Naive thymus-derived CD4-positive, alpha-beta T cell (primary cell): ENCODE data around the gene IFITM5. TPM values are rescaled to one million over a fixed set of nuclear protein-coding genes. Genes with fewer than 3 reads are reported as not detected.

Source experiments
- ATAC-seq: fragments of 150-1000 bp; cut with Tn5 transposase; 2 replicates; pipeline ENCODE4 v1.10.0; 2021; ENCODE audit warnings: mild to moderate bottlenecking, moderate library complexity
- CTCF ChIA-PET: fragments of 350-600 bp; sonication (Branson Sonifier 250); formaldehyde crosslinking; loops from one replicate; lab custom pipeline; 2021; ENCODE audit warnings: antibody characterized with exemption; lab: Charles Lee
- POLR2A ChIA-PET: fragments of 350-600 bp; sonication (Branson Sonifier 250); formaldehyde crosslinking; loops from one replicate; lab custom pipeline; 2021; ENCODE audit warnings: antibody characterized with exemption, inconsistent platforms; lab: Charles Lee
- DNase-seq, 9 donors: peaks; one replicate each; pipeline versions ENCODE4 v3.0.0 to v3.0.0-alpha.2; 2020 to 2022; ENCODE audit warnings: mixed read lengths in 1 of 9
- H3K27ac ChIP-seq: one replicate; pipeline ENCODE4 v1.7.0; 2013; ENCODE audit warnings: mild to moderate bottlenecking, low read depth, low read length, moderate library complexity
- H3K27me3 ChIP-seq, 2 donors: one replicate each; pipeline ENCODE4 v1.7.0; 2013; ENCODE audit warnings: low read length in 2 of 2, mild to moderate bottlenecking in 2 of 2, moderate library complexity in 2 of 2; ENCODE audit not compliant: control insufficient read depth in 2 of 2, insufficient read depth in 2 of 2
- H3K36me3 ChIP-seq, 3 experiments: 1 replicate in 2 of 3; 2 replicates in 1 of 3; pipeline ENCODE4 v1.7.0; 2013; ENCODE audit warnings: low read length in 3 of 3, mild to moderate bottlenecking in 3 of 3, moderate library complexity in 1 of 3; ENCODE audit not compliant: insufficient read depth in 3 of 3, control insufficient read depth in 2 of 3
- H3K4me1 ChIP-seq, 2 donors: one replicate each; pipeline ENCODE4 v1.7.0; 2013; ENCODE audit warnings: low read length in 2 of 2, mild to moderate bottlenecking in 2 of 2, moderate library complexity in 1 of 2; ENCODE audit not compliant: control insufficient read depth in 2 of 2, insufficient read depth in 2 of 2
- H3K4me3 ChIP-seq: 2 replicates; pipeline ENCODE4 v1.7.0; 2013; ENCODE audit warnings: mild to moderate bottlenecking, low read length
- H3K9me3 ChIP-seq, 3 experiments: 1 replicate in 2 of 3; 2 replicates in 1 of 3; pipeline ENCODE4 v1.7.0; 2013; ENCODE audit warnings: low read length in 3 of 3; ENCODE audit not compliant: control insufficient read depth in 2 of 3
- H3K27ac Mint-ChIP-seq, 9 donors: one replicate each; pipeline ENCODE4 v1.8.0; 2020 to 2022; ENCODE audit warnings: mixed read lengths in 9 of 9, mild to moderate bottlenecking in 8 of 9, moderate library complexity in 5 of 9, inconsistent platforms in 2 of 9
- H3K27me3 Mint-ChIP-seq, 5 donors: one replicate each; pipeline ENCODE4 v1.8.0; 2021 to 2022; ENCODE audit warnings: mixed read lengths in 5 of 5, mild to moderate bottlenecking in 1 of 5
- H3K36me3 Mint-ChIP-seq, 5 donors: one replicate each; pipeline ENCODE4 v1.8.0; 2020 to 2022; ENCODE audit warnings: mixed read lengths in 5 of 5, mild to moderate bottlenecking in 3 of 5, inconsistent platforms in 1 of 5
- H3K4me1 Mint-ChIP-seq, 7 donors: one replicate each; pipeline ENCODE4 v1.8.0; 2020 to 2022; ENCODE audit warnings: mixed read lengths in 7 of 7, mild to moderate bottlenecking in 3 of 7, inconsistent platforms in 1 of 7
- H3K4me3 Mint-ChIP-seq, 10 donors: one replicate each; pipeline ENCODE4 v1.8.0; 2020 to 2022; ENCODE audit warnings: mild to moderate bottlenecking in 10 of 10, mixed read lengths in 10 of 10, moderate library complexity in 6 of 10, inconsistent platforms in 2 of 10
- H3K9me3 Mint-ChIP-seq, 11 donors: one replicate each; pipeline ENCODE4 v1.8.0; 2020 to 2022; ENCODE audit warnings: mixed read lengths in 11 of 11, mild to moderate bottlenecking in 4 of 11, inconsistent platforms in 1 of 11, moderate library complexity in 1 of 11
- intact Hi-C, 2 donors: fragments of 100-400 bp; cut with micrococcal nuclease; formaldehyde crosslinking; loops; one replicate each; pipeline ENCODE4 v1.15.1; 2023
- polyA plus RNA-seq, 2 donors: library from polyadenylated mRNA; unstranded; fragments of 300-500 nt; fragmentation: Illumina TruSeq; gene quantifications; one replicate each; pipeline ENCODE4 v1.2.3, GENCODE V29; 2021
- total RNA-seq, 6 experiments: library from RNA in 5 of 6; stranded (reverse) in 5 of 6; gene quantifications; 1 replicate in 5 of 6; 2 replicates in 1 of 6; pipeline ENCODE4 v1.2.3 and lab custom pipeline; 2021 to 2026

IFITM5 gene
- total and polyA plus RNA-seq, 7 experiments from 2014 or later, result not detected

DNA sequence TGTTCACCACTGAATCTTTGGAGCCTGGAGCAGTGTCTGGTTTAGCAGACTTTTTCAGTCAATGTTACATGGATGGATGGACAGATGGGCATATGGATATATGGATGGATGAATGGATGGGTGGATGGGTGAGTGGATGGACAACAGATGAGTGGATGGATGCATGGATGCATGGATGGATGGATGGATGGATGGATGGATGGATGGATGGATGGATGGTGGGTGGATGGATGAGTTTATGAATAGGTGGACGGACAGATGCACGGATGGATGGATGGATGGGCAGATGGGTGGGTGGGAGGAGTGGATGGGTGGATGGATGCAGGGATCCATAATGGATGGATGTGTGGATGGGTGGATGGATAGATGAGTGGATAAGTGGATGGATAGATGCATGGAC lies 43.5 kb downstream of the IFITM5 start:
- Histone ChIP-seq H3K36me3 (peaks cover 0 to 27% (median 5%) of the 10 kb centered on the region in 3 experiments), H3K27me3 (no peaks in the 10 kb centered on the region), H3K4me1 (peaks cover 0 to 3% of the 10 kb centered on the region in 2 donors), H3K4me3 (no peak overlapping the region), H3K9me3 (no peaks in the 10 kb centered on the region), H3K27ac (no peak overlapping the region)
- H3K27me3 Mint-ChIP-seq, result peaks cover 0 to 8% (median 0%) of the 10 kb centered on the region in 5 donors
- H3K36me3 Mint-ChIP-seq, result peaks cover 5 to 16% (median 6%) of the 10 kb centered on the region in 5 donors
- H3K27ac Mint-ChIP-seq, result peak overlapping the region in 2 of 9 donors; percentile 38 to 56
- no peaks in the 10 kb centered on the region for H3K9me3 Mint-ChIP-seq
- ChIA-PET CTCF (interaction anchor here (0.5 to 1.1 kb wide), 2 partner anchors 28 to 104 kb away, joined by 3 read pairs; no protein-coding TSS in a partner anchor), POLR2A (interaction anchor here (0.7 to 3.7 kb wide), 2 partner anchors 26 to 105 kb away, joined by 4 to 18 read pairs; no protein-coding TSS in a partner anchor)
- intact Hi-C loops, result no loop called here
- H3K4me1 Mint-ChIP-seq, result peaks cover 4 to 14% (median 9%) of the 10 kb centered on the region in 7 donors
- DNase-seq (no peak), ATAC-seq (no peak)
- H3K4me3 Mint-ChIP-seq, result no peak overlapping the region

DNA sequence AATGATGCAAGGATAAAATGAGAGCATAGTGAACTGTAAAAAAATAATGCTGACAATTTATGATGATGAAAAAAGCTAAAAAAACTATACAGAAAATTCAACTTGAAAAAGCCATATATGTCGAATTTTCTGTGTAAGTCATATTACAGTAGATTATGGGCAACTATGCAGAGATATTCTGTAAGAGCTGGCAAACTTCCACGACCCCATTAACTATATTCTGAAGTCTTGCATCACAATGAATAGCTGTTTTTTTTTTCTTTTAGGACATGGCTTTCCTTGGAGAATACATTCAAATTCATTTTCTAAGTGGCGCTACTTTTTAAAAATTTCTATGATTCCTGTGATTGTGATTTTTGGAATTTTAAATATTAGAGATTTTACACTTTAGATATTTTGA lies 44.1 kb downstream of the IFITM5 start:
- Mint-ChIP-seq H3K27me3 (peaks cover 0 to 6% (median 0%) of the 10 kb centered on the region in 5 donors), H3K4me1 (peaks cover 9 to 17% (median 12%) of the 10 kb centered on the region in 7 donors), H3K4me3 (no peak overlapping the region), H3K36me3 (peaks cover 5 to 16% (median 6%) of the 10 kb centered on the region in 5 donors), H3K27ac (peak overlapping the region in 1 of 9 donors; percentile 38), H3K9me3 (no peaks in the 10 kb centered on the region)
- Histone ChIP-seq H3K4me3 (no peak overlapping the region), H3K4me1 (peaks cover 0 to 3% of the 10 kb centered on the region in 2 donors), H3K36me3 (peaks cover 0 to 27% (median 5%) of the 10 kb centered on the region in 3 experiments), H3K27me3 (no peaks in the 10 kb centered on the region), H3K9me3 (no peaks in the 10 kb centered on the region), H3K27ac (no peak overlapping the region)
- ChIA-PET POLR2A (interaction anchor here (3.7 kb wide), 1 partner anchor 27 kb away, joined by 18 read pairs; no protein-coding TSS in a partner anchor), CTCF (interaction anchor here (0.5 to 1.1 kb wide), 3 partner anchors 27 to 210 kb away, joined by 3 read pairs; no protein-coding TSS in a partner anchor)
- DNase-seq, result no peak
- ATAC-seq, result no peak
- intact Hi-C loops, result no loop called here

- H3K4me1 Mint-ChIP-seq, result peaks cover 9 to 18% (median 13%) of the 10 kb centered on the region in 7 donors
- H3K36me3 Mint-ChIP-seq, result peaks cover 5 to 22% (median 8%) of the 10 kb centered on the region in 5 donors
- H3K27ac Mint-ChIP-seq, result peak overlapping the region in 3 of 9 donors; percentile 24 to 45 (median 30)
- H3K4me3 ChIP-seq, result no peak overlapping the region
- intact Hi-C loops, result loop anchor here in 1 of 2 donors (5.0 kb wide), 2 partner anchors 33 to 103 kb away; partner anchors contain the start of gene PGGHG
- ATAC-seq (no peak), DNase-seq (no peak)
- H3K9me3 ChIP-seq, result no peaks in the 10 kb centered on the region
- no peak overlapping the region for H3K4me3 Mint-ChIP-seq
- ChIA-PET POLR2A (interaction anchor here (0.6 to 3.7 kb wide), 3 partner anchors 16 to 51 kb away, joined by 3 to 18 read pairs (median 5); no protein-coding TSS in a partner anchor), CTCF (interaction anchor here (1.0 to 4.1 kb wide), 3 partner anchors 12 to 52 kb away, joined by 3 to 49 read pairs (median 5); partner anchors contain the start of gene IFITM2)
- H3K36me3 ChIP-seq, result peaks cover 4 to 38% (median 6%) of the 10 kb centered on the region in 3 experiments
- no peaks in the 10 kb centered on the region for H3K27me3 ChIP-seq
- H3K27ac ChIP-seq, result no peak overlapping the region
- H3K27me3 Mint-ChIP-seq, result peaks cover 0 to 3% (median 0%) of the 10 kb centered on the region in 5 donors
- H3K4me1 ChIP-seq, result peaks cover 0 to 3% of the 10 kb centered on the region in 2 donors
- no peaks in the 10 kb centered on the region for H3K9me3 Mint-ChIP-seq
These were observed 45.4 kb downstream of the IFITM5 start for GRCh38 chr11:253886-254270.

DNA sequence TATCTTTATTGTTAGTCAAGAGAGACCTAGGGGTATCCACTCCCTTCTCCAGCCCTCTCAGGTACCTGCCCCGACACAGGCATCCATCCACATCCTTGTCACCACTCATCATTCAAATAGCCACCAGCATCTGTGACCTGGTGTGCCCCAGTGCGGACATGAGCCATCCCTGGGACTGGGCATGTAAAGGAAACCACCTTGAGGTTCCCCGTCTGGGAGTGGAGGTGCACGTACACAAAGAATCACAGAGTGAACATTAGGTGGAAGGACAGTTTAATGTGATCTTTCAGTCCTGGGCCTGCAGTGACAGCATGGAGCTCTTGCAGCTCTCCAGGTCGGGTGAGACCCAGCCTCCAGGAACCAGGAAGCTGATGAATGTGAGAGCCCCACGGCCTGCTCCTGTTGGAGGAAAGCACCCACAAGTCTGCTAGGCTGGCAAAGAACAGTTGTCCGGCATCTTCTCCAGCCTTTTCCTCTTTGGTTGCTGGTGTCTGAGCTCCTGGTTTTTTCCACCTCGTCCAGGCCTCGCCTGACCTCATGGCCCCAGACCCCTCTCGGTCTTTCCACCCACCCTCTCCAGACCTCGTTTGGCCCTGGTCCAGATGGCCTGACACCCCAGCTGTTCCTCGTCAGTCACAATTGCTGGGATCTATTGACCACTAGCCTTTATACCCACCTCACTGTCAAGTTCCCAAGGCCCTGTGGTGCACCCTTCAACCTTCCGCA lies 46.0 kb downstream of the IFITM5 start:
- ChIA-PET POLR2A (interaction anchor here (0.6 to 4.3 kb wide), 6 partner anchors 14 to 52 kb away, joined by 3 to 40 read pairs (median 20); partner anchors contain the start of genes PSMD13 and SIRT3), CTCF (interaction anchor here (1.0 to 4.1 kb wide), 6 partner anchors 12 to 101 kb away, joined by 3 to 49 read pairs (median 4); partner anchors contain the start of gene IFITM2)
- peaks cover 9 to 18% (median 13%) of the 10 kb centered on the region in 7 donors for H3K4me1 Mint-ChIP-seq
- peaks cover 0 to 3% (median 0%) of the 10 kb centered on the region in 5 donors for H3K27me3 Mint-ChIP-seq
- Histone ChIP-seq H3K9me3 (no peaks in the 10 kb centered on the region), H3K36me3 (peaks cover 9 to 43% (median 11%) of the 10 kb centered on the region in 3 experiments), H3K27me3 (no peaks in the 10 kb centered on the region), H3K4me1 (peaks cover 0 to 3% of the 10 kb centered on the region in 2 donors), H3K27ac (no peak overlapping the region), H3K4me3 (no peak overlapping the region)
- no peaks in the 10 kb centered on the region for H3K9me3 Mint-ChIP-seq
- peak overlapping the region in 3 of 9 donors; percentile 14 to 45 (median 38) for H3K27ac Mint-ChIP-seq
- DNase-seq (no peak), ATAC-seq (no peak)
- no peak overlapping the region for H3K4me3 Mint-ChIP-seq
- peaks cover 5 to 22% (median 8%) of the 10 kb centered on the region in 5 donors for H3K36me3 Mint-ChIP-seq
- intact Hi-C loops, result loop anchor here in 1 of 2 donors (5.0 kb wide), 2 partner anchors 34 to 104 kb away; partner anchors contain the start of gene PGGHG

GRCh38 chr11:252666-253065 lies 46.7 kb downstream of the IFITM5 start:
- H3K36me3 Mint-ChIP-seq, result peaks cover 5 to 22% (median 13%) of the 10 kb centered on the region in 5 donors
- Histone ChIP-seq H3K4me1 (peaks cover 0 to 3% of the 10 kb centered on the region in 2 donors), H3K27me3 (no peaks in the 10 kb centered on the region), H3K36me3 (peaks cover 15 to 50% (median 16%) of the 10 kb centered on the region in 3 experiments), H3K9me3 (no peaks in the 10 kb centered on the region), H3K4me3 (no peak overlapping the region), H3K27ac (no peak overlapping the region)
- ATAC-seq (no peak), DNase-seq (no peak)
- intact Hi-C loops, result loop anchor here in 1 of 2 donors (5.0 kb wide), 2 partner anchors 35 to 105 kb away; partner anchors contain the start of gene PGGHG
- H3K4me1 Mint-ChIP-seq, result peaks cover 9 to 18% (median 13%) of the 10 kb centered on the region in 7 donors
- H3K4me3 Mint-ChIP-seq, result no peak overlapping the region
- H3K27ac Mint-ChIP-seq, result peak overlapping the region in 3 of 9 donors; percentile 25 to 77 (median 65)
- H3K27me3 Mint-ChIP-seq, result peaks cover 0 to 3% (median 0%) of the 10 kb centered on the region in 5 donors
- ChIA-PET CTCF (interaction anchor here (1.1 to 4.7 kb wide), 8 partner anchors 14 to 197 kb away, joined by 3 to 49 read pairs (median 18); partner anchors contain the start of genes IFITM2, PGGHG and PTDSS2), POLR2A (interaction anchor here (1.0 to 4.3 kb wide), 5 partner anchors 14 to 39 kb away, joined by 3 to 40 read pairs (median 27); partner anchors contain the start of genes PSMD13 and SIRT3)
- no peaks in the 10 kb centered on the region for H3K9me3 Mint-ChIP-seq
